Ishikawa (cell line): ENCODE results near the gene CHAT.

Source experiments
- EP300 ChIP-seq: IDR thresholded peaks from 2 replicates; pipeline ENCODE4 v1.6.1; 2012; ENCODE audit warnings: borderline replicate concordance
- FOXM1 ChIP-seq: IDR thresholded peaks from 2 replicates; pipeline ENCODE4 v1.6.1; 2012; ENCODE audit warnings: low read depth, borderline replicate concordance
- NFIC ChIP-seq: IDR thresholded peaks from 2 replicates; pipeline ENCODE4 v1.6.1; 2012
- RAD21 ChIP-seq: IDR thresholded peaks from 2 replicates; pipeline ENCODE4 v1.6.1; 2012; ENCODE audit warnings: low read depth
- TAF1 ChIP-seq: IDR thresholded peaks from 2 replicates; pipeline ENCODE4 v1.6.1; 2012; ENCODE audit warnings: low read depth, mild to moderate bottlenecking

DNA sequence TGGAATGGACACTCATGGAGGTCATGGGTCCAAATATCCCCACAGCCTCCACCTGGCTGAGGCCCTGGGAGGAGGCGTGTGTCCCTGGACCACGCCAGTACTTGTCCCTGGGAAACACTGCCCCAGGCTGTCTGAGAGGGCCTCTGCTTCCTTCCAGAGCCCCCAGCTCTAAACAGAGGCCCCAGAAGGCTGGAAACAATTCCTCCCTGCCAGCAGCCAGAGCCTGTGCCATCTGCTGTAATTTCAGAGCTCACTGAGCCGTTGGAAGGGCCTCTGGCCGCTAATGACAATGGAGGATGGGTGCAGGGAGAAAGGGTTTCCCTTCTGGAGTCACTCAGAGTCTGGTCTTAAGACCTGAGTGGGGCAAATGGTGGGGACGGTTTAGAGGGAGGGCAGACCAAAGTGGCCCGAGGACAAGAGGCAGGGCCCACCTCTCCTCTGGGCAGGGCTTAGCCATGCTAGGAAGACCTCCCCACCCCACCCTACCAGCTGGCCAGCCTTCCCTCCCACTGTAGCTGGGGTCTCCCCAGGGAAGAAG is 7.1 kb downstream of the CHAT start:
- TF ChIP-seq EP300 (no peak), FOXM1 (no peak), TAF1 (no peak), NFIC (no peak), RAD21 (no peak)
